HG03159 (cell line): ENCODE data around the gene C2CD3.
"Not testable (repeated sequence)": the region's sequence is repeated elsewhere in the genome, so short reads cannot be mapped to it uniquely, and the experiment has no call there.

Experiments used
- ATAC-seq: cut with Tn5 transposase; IDR thresholded peaks from one replicate; pipeline ENCODE4 v1.9.1; 2021; ENCODE audit warnings: mild to moderate bottlenecking, moderate library complexity; ENCODE audit not compliant: unreplicated experiment

Gene C2CD3

GRCh38 chr11:74159642-74160041 lies 11.2 kb downstream of the C2CD3 start:
- ATAC-seq, result no peak

- no peak for ATAC-seq
These were observed 13.6 kb downstream of the C2CD3 start for GRCh38 chr11:74157169-74157568.

- ATAC-seq, result no peak
These were observed 16.1 kb downstream of the C2CD3 start for GRCh38 chr11:74154620-74155281.

- ATAC-seq, result no peak
These were observed 17.6 kb downstream of the C2CD3 start for GRCh38 chr11:74153224-74153623.

GRCh38 chr11:74147199-74147929 lies 23.4 kb downstream of the C2CD3 start:
- ATAC-seq, result no peak

- no peak for ATAC-seq
These were observed 26.2 kb downstream of the C2CD3 start for GRCh38 chr11:74144592-74144991.

- no peak for ATAC-seq
These were observed 28.2 kb downstream of the C2CD3 start for GRCh38 chr11:74142624-74143023.

GRCh38 chr11:74141908-74142307 lies 28.9 kb downstream of the C2CD3 start:
- ATAC-seq, result no peak

GRCh38 chr11:74141241-74141695 lies 29.5 kb downstream of the C2CD3 start:
- ATAC-seq, result no peak

GRCh38 chr11:74139919-74140431 lies 30.8 kb downstream of the C2CD3 start:
- not testable (repeated sequence) for ATAC-seq

- ATAC-seq, result no peak
These were observed 31.5 kb downstream of the C2CD3 start for GRCh38 chr11:74139151-74139918.

GRCh38 chr11:74138572-74138971 lies 32.2 kb downstream of the C2CD3 start:
- ATAC-seq, result no peak

- ATAC-seq, result no peak
These were observed 32.8 kb downstream of the C2CD3 start for GRCh38 chr11:74138021-74138420.

- ATAC-seq, result no peak
These were observed 35.5 kb downstream of the C2CD3 start for GRCh38 chr11:74135127-74135840.

- no peak for ATAC-seq
These were observed 36.1 kb downstream of the C2CD3 start for GRCh38 chr11:74134661-74135060.

GRCh38 chr11:74133436-74133835 lies 37.4 kb downstream of the C2CD3 start:
- ATAC-seq, result no peak

GRCh38 chr11:74132833-74133232 lies 38.0 kb downstream of the C2CD3 start:
- ATAC-seq, result no peak

GRCh38 chr11:74129121-74129520 lies 41.7 kb downstream of the C2CD3 start:
- ATAC-seq, result not testable (repeated sequence)

- ATAC-seq, result no peak
These were observed 47.8 kb downstream of the C2CD3 start for GRCh38 chr11:74123008-74123448.

- ATAC-seq, result no peak
These were observed 49.0 kb downstream of the C2CD3 start for GRCh38 chr11:74121804-74122203.
